Liver (tissue), 9 donors: ENCODE measurements around the gene ATE1. TPM values are rescaled to one million over a fixed set of nuclear protein-coding genes. Genes with fewer than 3 reads are reported as not detected.

Experiments
- DNase-seq: peaks from one replicate; pipeline ENCODE4 v3.0.0-alpha.2; 2017; ENCODE audit warnings: low spot score
- H3K27ac ChIP-seq, 2 donors: one replicate each; pipeline ENCODE4 v1.7.0; 2013; ENCODE audit warnings: inconsistent platforms in 2 of 2, low read length in 2 of 2, control low read depth in 1 of 2, low read depth in 1 of 2, mild to moderate bottlenecking in 1 of 2
- H3K27me3 ChIP-seq, 4 donors: one replicate each; pipeline versions ENCODE4 v1.6.1 to v1.7.0; 2013; ENCODE audit warnings: low read length in 3 of 4, inconsistent platforms in 1 of 4, mild to moderate bottlenecking in 1 of 4, moderate library complexity in 1 of 4; ENCODE audit not compliant: control insufficient read depth in 4 of 4, insufficient read depth in 4 of 4
- H3K36me3 ChIP-seq, 4 donors: one replicate each; pipeline versions ENCODE4 v1.6.1 to v1.7.0; 2013; ENCODE audit warnings: low read length in 3 of 4, mild to moderate bottlenecking in 3 of 4, low read depth in 1 of 4, moderate library complexity in 1 of 4; ENCODE audit not compliant: control insufficient read depth in 4 of 4, insufficient read depth in 3 of 4
- H3K4me1 ChIP-seq, 4 donors: one replicate each; pipeline versions ENCODE4 v1.6.1 to v1.7.0; 2013; ENCODE audit warnings: low read length in 3 of 4, mild to moderate bottlenecking in 3 of 4, moderate library complexity in 1 of 4; ENCODE audit not compliant: control insufficient read depth in 4 of 4, insufficient read depth in 4 of 4
- H3K4me3 ChIP-seq, 3 donors: one replicate each; pipeline versions ENCODE4 v1.6.1 to v1.7.0; 2013; ENCODE audit warnings: low read length in 3 of 3, control low read depth in 1 of 3, low read depth in 1 of 3, mild to moderate bottlenecking in 1 of 3
- H3K9ac ChIP-seq, 2 donors: one replicate each; pipeline ENCODE4 v1.7.0; 2013; ENCODE audit warnings: low read length in 2 of 2, mild to moderate bottlenecking in 2 of 2, moderate library complexity in 2 of 2, control low read depth in 1 of 2, low read depth in 1 of 2
- H3K9me3 ChIP-seq, 4 donors: one replicate each; pipeline versions ENCODE4 v1.6.1 to v1.7.0; 2013; ENCODE audit warnings: low read length in 3 of 4; ENCODE audit not compliant: control insufficient read depth in 4 of 4
- ATF3 ChIP-seq: IDR thresholded peaks from 2 replicates; pipeline ENCODE4 v1.6.1; 2016; ENCODE audit warnings: antibody characterized with exemption
- EGR1 ChIP-seq, 2 donors: IDR thresholded peaks; 2 replicates each; pipeline ENCODE4 v1.6.1; 2016 to 2018; ENCODE audit warnings: antibody characterized with exemption in 2 of 2, low read depth in 2 of 2
- FOXA1 ChIP-seq: IDR thresholded peaks from 2 replicates; pipeline ENCODE4 v1.6.1; 2016; ENCODE audit warnings: antibody characterized with exemption
- FOXA2 ChIP-seq: IDR thresholded peaks from 2 replicates; pipeline ENCODE4 v1.6.1; 2016; ENCODE audit warnings: antibody characterized with exemption
- GABPA ChIP-seq, 2 donors: IDR thresholded peaks in 1 of 2; conservative IDR thresholded peaks in 1 of 2; 2 replicates each; pipeline ENCODE4 v1.6.1; 2016; ENCODE audit warnings: antibody characterized with exemption in 2 of 2, mild to moderate bottlenecking in 1 of 2, moderate library complexity in 1 of 2
- HNF4A ChIP-seq, 2 donors: conservative IDR thresholded peaks; 2 replicates each; pipeline ENCODE4 v1.6.1; 2016; ENCODE audit warnings: antibody characterized with exemption in 2 of 2, mild to moderate bottlenecking in 2 of 2
- HNF4G ChIP-seq: IDR thresholded peaks from 2 replicates; pipeline ENCODE4 v1.6.1; 2016; ENCODE audit warnings: antibody characterized with exemption
- JUND ChIP-seq, 2 donors: IDR thresholded peaks; 2 replicates each; pipeline ENCODE4 v1.6.1; 2016; ENCODE audit warnings: antibody characterized with exemption in 2 of 2
- NR2F2 ChIP-seq: IDR thresholded peaks from 2 replicates; pipeline ENCODE4 v1.6.1; 2016; ENCODE audit warnings: antibody characterized with exemption
- RAD21 ChIP-seq, 2 donors: IDR thresholded peaks; 2 replicates each; pipeline ENCODE4 v1.6.1; 2016; ENCODE audit warnings: antibody characterized with exemption in 2 of 2, mild to moderate bottlenecking in 2 of 2
- REST ChIP-seq: IDR thresholded peaks from 2 replicates; pipeline ENCODE4 v1.6.1; 2016; ENCODE audit warnings: antibody characterized with exemption, mild to moderate bottlenecking
- RXRA ChIP-seq, 2 donors: IDR thresholded peaks; 2 replicates each; pipeline ENCODE4 v1.6.1; 2017 to 2018; ENCODE audit warnings: antibody characterized with exemption in 2 of 2, mild to moderate bottlenecking in 1 of 2
- SP1 ChIP-seq: IDR thresholded peaks from 2 replicates; pipeline ENCODE4 v1.6.1; 2018; ENCODE audit warnings: antibody characterized with exemption, mild to moderate bottlenecking
- TAF1 ChIP-seq: conservative IDR thresholded peaks from 2 replicates; pipeline ENCODE4 v1.6.1; 2016; ENCODE audit warnings: antibody characterized with exemption, mild to moderate bottlenecking
- YY1 ChIP-seq: IDR thresholded peaks from 2 replicates; pipeline ENCODE4 v1.6.1; 2016; ENCODE audit warnings: antibody characterized with exemption, mild to moderate bottlenecking
- ZBTB33 ChIP-seq: IDR thresholded peaks from 2 replicates; pipeline ENCODE4 v1.6.1; 2016; ENCODE audit warnings: antibody characterized with exemption
- WGBS: extraction: QIAGEN DNeasy Blood & Tissue Kit; methylation state at CpG from one replicate; pipeline ENCODE4 v1.1.7; 2013; 5-methylcytosine and 5-hydroxymethylcytosine counted together
- polyA plus RNA-seq, 2 donors: library from polyadenylated mRNA; stranded (reverse) in 1 of 2; unstranded in 1 of 2; fragments of 200-250 nt in 1 of 2; fragments of >200 nt in 1 of 2; fragmentation: Nextera tagmentation in 1 of 2; extraction: Ambion mirVana in 1 of 2; gene quantifications; one replicate each; pipeline versions ENCODE4 v1.2.1 to v1.2.3, GENCODE V29; 2013 to 2015
- total RNA-seq, 2 donors: library from RNA; depleted of rRNA; stranded (reverse); fragments of >200 nt; gene quantifications; one replicate each; pipeline ENCODE4 v1.2.3, GENCODE V29; 2014
- TF ChIP-seq, protein P1 (sequence below): fragments of 150-350 bp; IDR thresholded peaks from 2 replicates; pipeline ENCODE4 v1.5.1; 2017; ENCODE audit warnings: improper control_type of control experiment, low read depth, low read length; ENCODE audit not compliant: missing input control
- TF ChIP-seq, protein P2 (sequence below): IDR thresholded peaks from 2 replicates; pipeline ENCODE4 v1.6.1; 2016; ENCODE audit warnings: antibody characterized with exemption
- donor health status: healthy.
- donor health status: healthy.
- donor health status: healthy.
- donor health status: healthy.
- donor health status: healthy.

ATE1 gene
- total and polyA plus RNA-seq, 4 donors = 7.9 to 34.9 (median 13.5) TPM

- Histone ChIP-seq H3K27me3 (no peaks in the 10 kb centered on the region), H3K4me3 (no peak overlapping the region), H3K36me3 (no peaks in the 10 kb centered on the region), H3K9me3 (no peaks in the 10 kb centered on the region), H3K4me1 (no peaks in the 10 kb centered on the region), H3K9ac (no peak overlapping the region), H3K27ac (no peak overlapping the region)
- WGBS = 70% methylated on average over 2 of the region's 2 CpGs
- DNase-seq = no peak
- no peak for TF ChIP-seq REST
- TF ChIP-seq YY1 = no peak
- TF ChIP-seq TAF1 = no peak
- no peak for TF ChIP-seq HNF4A (conservative IDR thresholded peaks at IDR 0.05)
- TF ChIP-seq ATF3 = no peak
- TF ChIP-seq NR2F2 = no peak
- TF ChIP-seq HNF4G = no peak
- no peak for TF ChIP-seq GABPA (IDR thresholded peaks at IDR 0.05 in 1 of 2, conservative IDR thresholded peaks at IDR 0.05 in 1 of 2)
- TF ChIP-seq ZBTB33 = no peak
- TF ChIP-seq, protein P1, sequence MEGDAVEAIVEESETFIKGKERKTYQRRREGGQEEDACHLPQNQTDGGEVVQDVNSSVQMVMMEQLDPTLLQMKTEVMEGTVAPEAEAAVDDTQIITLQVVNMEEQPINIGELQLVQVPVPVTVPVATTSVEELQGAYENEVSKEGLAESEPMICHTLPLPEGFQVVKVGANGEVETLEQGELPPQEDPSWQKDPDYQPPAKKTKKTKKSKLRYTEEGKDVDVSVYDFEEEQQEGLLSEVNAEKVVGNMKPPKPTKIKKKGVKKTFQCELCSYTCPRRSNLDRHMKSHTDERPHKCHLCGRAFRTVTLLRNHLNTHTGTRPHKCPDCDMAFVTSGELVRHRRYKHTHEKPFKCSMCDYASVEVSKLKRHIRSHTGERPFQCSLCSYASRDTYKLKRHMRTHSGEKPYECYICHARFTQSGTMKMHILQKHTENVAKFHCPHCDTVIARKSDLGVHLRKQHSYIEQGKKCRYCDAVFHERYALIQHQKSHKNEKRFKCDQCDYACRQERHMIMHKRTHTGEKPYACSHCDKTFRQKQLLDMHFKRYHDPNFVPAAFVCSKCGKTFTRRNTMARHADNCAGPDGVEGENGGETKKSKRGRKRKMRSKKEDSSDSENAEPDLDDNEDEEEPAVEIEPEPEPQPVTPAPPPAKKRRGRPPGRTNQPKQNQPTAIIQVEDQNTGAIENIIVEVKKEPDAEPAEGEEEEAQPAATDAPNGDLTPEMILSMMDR = no peak
- no peak for TF ChIP-seq JUND (IDR thresholded peaks at IDR 0.05)
- no peak for TF ChIP-seq SP1
- no peak for TF ChIP-seq RAD21 (IDR thresholded peaks at IDR 0.05)
- TF ChIP-seq FOXA2 = no peak
- TF ChIP-seq EGR1 (IDR thresholded peaks at IDR 0.05; ENCODE audit: low read depth in 2 of 2) = no peak
- TF ChIP-seq FOXA1 = no peak
- no peak for TF ChIP-seq RXRA (IDR thresholded peaks at IDR 0.05)
- TF ChIP-seq, protein P2, sequence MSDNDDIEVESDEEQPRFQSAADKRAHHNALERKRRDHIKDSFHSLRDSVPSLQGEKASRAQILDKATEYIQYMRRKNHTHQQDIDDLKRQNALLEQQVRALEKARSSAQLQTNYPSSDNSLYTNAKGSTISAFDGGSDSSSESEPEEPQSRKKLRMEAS = no peak
Observed at GRCh38 chr10:121942749-121943416, 15.1 kb upstream of the ATE1 start.
